Hematopoietic multipotent progenitor cell treated with erythropoietin and hydrocortisone succinate and interleukin-3 and kit ligand, for 15 days (in vitro differentiated cells): ENCODE data around the gene LRP1B.

Source experiments
- DNase-seq: peaks from one replicate; pipeline ENCODE4 v3.0.0-alpha.2; 2015; ENCODE audit warnings: low spot score

Gene LRP1B

DNA sequence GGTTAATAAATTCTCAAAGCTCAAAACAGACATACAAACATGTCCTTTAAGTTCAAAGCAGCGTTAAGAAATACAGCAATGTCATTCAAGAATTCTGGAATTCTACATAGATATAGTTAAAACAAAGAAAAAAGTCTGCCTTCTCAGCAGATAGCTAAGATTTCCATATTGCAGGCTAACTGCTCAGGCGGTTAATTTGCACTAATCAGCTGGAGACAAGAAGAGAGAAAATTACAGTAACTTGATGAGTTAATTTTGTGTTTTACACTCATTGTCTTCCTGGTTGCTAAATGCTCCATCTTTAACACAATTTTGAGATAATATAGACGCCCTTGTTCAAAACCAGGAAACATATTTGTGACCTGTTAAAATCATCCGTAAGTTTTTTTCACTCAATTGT, 1012.0 kb downstream of the LRP1B start:
- DNase-seq: no peak

DNA sequence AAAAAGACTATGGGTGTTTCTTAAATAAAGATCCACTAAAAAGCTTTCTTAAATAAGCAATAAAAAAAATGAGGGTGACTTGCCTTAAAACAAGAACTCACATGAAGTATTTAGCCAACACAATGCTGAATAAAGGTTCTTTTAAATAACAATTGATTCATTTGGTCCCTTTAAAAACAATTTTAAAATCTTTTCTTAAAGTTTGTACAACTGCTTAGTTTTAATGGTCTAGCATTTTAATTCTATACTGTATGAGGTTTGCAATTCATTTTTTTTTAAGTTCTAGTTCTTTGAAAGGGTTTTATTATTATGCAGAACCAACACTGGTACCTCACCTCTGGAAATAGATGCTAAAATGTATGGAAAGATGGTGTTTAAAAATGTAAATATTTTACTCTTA, 1017.5 kb downstream of the LRP1B start:
- DNase-seq: no peak

- DNase-seq: no peak
Measured at GRCh38 chr2:141109633-141110032, 1021.2 kb downstream of the LRP1B start.

DNA sequence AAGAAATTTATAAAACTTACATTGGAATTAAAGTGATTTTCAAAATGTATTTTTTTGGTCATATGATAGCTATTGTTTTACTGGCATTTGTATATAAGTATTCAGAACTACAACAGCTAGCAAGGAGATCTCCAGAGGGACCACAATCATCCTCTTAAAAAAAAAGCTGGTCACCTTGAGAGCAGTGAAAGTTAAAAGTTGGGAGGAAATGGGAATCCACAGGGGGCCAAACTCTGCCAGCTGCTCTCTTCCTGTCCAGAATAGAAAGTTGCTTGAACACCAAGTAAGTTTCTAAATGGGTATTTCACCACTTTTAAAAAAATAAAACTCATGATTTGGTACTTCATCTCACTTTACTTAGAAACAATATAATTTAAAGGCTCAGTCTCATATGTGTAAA, 1025.1 kb downstream of the LRP1B start:
- DNase-seq: no peak

DNA sequence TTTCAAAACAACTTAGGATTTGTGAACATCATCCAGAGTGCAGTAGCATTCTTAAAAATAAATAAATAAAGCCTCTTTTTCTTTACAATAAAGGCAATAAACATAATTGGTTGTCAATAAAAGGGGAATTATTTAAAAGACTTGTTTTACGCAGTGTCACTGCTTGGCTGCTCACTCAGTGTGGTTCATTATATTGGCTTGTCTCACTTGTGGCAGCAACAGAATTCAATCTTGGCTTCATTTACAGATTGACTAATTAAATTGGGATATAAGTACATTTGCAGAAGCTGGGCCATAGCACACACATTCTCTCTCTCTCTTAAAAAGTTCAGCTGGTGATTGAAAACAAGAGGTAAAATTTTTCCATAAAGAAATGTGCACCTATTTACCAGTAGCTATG, 1027.6 kb downstream of the LRP1B start:
- DNase-seq: no peak

GRCh38 chr2:141079231-141079630, 1051.6 kb downstream of the LRP1B start:
- no peak for DNase-seq

DNA sequence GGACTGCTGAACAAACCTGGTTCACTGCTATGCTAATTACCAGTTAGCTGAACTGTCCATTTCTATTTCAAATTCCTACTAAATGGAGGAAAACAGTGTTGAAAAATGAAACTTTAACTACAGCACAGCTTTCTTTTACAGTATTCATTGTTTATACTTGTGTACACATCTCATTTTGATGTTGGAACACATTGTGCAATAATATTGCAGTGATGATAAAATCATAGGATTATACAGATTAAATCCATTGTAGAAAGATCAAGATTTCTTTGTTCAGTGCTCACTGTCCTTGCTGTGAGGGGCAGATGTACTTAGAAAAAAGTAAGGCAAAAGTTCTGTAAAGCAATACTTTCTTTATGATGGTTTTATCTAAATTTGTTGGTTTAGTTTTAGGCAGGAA, 1055.1 kb downstream of the LRP1B start:
- no peak for DNase-seq

DNA sequence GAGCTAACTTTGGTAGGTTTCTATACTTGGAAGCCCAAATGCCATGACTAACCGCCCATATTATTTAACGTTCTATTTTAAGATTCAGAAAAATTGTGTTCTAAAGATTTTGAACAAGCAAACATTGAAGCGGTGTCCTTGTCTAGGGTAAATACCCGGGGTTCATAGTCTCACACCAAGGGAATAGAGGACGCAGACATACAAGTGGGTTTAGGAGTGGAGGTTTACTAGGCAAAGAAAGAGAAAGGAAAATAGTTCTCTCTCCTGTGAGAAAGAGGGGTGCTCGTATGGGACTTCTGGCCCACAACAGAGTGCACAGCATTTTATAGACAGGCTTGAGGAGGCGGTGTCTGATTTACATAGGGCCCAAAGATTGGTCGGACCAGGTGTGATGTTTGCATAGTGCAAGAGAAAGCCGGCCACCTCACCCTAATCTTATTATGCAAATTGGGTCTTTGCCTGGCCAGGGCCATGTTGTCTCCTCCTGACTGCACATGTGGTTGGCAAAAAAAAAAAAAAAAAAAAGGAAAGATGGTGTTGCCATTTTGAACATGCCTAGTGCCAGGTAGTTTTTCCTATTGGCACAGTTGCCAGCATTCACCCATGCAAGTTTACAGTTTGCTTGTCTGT, 1062.6 kb downstream of the LRP1B start:
- DNase-seq: no peak

DNA sequence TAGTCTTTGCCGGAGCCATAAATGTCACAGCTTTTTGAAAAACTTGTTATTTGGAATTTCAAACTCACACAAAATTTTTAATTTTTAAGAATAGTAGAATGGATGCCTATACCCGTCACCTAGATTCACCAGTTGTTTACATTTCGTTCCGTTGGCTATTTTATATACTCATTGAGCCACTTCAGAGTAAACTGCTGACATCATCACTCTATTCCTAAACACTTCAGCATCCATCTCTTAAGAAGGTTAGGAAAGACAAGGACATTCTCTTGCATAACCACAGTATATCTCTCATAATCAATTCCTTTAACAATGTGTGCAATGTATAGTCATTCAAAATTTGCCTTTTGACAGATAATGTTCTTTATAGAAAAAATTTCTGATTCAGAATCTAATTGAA, 1065.8 kb downstream of the LRP1B start:
- DNase-seq: no peak

- no peak for DNase-seq
Measured at GRCh38 chr2:141063406-141063805, 1067.4 kb downstream of the LRP1B start.

GRCh38 chr2:141062443-141062842, 1068.4 kb downstream of the LRP1B start:
- DNase-seq: no peak

DNA sequence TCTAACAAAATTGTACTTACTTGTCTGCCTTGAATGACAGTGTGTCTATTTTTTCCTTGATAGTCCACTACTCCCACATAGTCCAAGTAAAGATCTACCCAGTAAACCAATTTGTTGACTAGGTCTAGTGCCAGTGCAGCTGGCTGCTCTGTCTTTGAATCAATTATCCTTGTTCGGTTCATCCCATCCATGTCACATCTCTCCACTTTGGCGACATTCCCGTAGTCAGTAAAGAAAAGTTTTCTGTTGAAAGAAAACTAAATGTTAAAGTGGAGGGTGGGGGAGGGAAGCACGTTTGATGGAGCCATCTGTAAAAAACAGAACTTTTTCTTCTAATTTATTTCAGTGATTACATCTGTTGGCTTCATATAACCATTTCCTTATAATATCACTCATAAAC, 1068.8 kb downstream of the LRP1B start:
- DNase-seq: no peak

- no peak for DNase-seq
Measured at GRCh38 chr2:141058556-141058955, 1072.3 kb downstream of the LRP1B start.

- DNase-seq: no peak
Measured at GRCh38 chr2:141055531-141055930, 1075.3 kb downstream of the LRP1B start.

- DNase-seq: no peak
Measured at GRCh38 chr2:141048951-141049350, 1081.9 kb downstream of the LRP1B start.

GRCh38 chr2:141041281-141041680, 1089.5 kb downstream of the LRP1B start:
- DNase-seq: no peak

GRCh38 chr2:141038341-141038740, 1092.5 kb downstream of the LRP1B start:
- DNase-seq: no peak

GRCh38 chr2:141037361-141037760, 1093.5 kb downstream of the LRP1B start:
- no peak for DNase-seq

GRCh38 chr2:141035846-141036420, 1094.9 kb downstream of the LRP1B start:
- DNase-seq: no peak

- no peak for DNase-seq
Measured at GRCh38 chr2:141029428-141030078, 1101.3 kb downstream of the LRP1B start.

- DNase-seq: no peak
Measured at GRCh38 chr2:141027221-141027620, 1103.6 kb downstream of the LRP1B start.

DNA sequence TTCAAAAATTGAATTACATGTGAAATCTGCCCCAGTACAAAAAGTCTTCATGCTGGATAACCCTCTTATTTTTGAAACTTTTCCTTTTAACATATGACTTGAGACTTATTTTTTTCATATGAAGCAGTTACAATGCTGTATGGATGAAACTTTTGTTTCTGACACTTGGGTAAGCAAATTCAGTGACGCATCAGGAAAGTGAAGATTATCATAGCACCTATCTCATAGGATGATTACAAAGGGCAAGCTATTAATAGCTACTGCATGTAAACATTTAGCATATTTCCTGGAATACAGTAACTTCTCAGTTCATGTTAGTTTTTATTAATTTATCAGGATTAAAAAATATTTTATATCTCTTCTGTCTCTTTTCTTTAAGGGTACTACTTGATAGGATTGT, 1109.2 kb downstream of the LRP1B start:
- DNase-seq: no peak

GRCh38 chr2:141021109-141021508, 1109.7 kb downstream of the LRP1B start:
- no peak for DNase-seq

DNA sequence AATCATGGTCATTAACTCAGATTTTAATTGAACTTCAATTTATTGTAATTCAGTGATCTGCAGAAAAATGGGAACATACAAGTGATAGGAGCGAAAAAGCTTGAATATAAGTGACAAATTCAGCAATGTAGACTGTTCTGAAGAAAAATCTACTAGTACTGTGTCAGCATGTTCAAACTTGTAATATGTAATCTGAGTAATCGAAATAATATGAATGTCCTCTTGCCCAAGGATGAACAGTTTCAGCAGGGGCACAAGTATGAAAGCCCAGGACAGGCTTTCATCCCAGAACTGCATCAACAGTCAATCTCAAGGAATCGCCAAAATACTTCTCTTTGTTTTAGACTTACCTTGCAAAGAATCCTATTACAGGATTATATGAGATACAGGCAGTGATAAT, 1110.5 kb downstream of the LRP1B start:
- no peak for DNase-seq
